NT2/D1 (cell line): ENCODE results near the gene SAMD8.

Experiments
- SUZ12 ChIP-seq: IDR thresholded peaks from 2 replicates; pipeline ENCODE4 v1.6.1; 2011; ENCODE audit not compliant: insufficient read length, insufficient read depth; ENCODE audit errors: extremely low read depth
- ZNF274 ChIP-seq: IDR thresholded peaks from 2 replicates; pipeline ENCODE4 v1.6.1; 2011; ENCODE audit warnings: mild to moderate bottlenecking, low read depth, low read length

DNA sequence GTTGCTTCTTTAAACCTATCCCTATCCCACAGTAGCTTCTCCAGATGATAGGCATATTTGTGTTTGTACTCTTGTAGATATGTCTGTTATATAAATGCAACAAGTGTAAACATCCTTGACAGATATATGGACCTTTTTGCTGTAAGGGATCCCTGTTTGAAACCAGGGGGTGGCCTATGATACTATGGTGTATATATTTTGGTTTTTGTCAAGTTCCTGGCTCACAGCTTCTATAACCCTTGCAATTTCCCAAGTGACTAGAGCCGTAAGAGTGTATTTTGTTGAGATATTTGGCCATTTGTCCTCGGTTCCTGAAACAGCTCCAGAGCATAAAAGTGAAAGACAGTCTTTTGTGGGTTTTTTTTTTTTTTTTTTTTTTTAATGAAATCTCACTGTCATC lies 114.6 kb downstream of the SAMD8 start:
- no peak for TF ChIP-seq SUZ12
- TF ChIP-seq ZNF274 = no peak
